Astrocyte of the hippocampus (primary cell): ENCODE results near the gene LRWD1.
"Not testable (repeated sequence)": the region's sequence is repeated elsewhere in the genome, so short reads cannot be mapped to it uniquely, and the experiment has no call there.

ENCODE experiments used
- DNase-seq: peaks from one replicate; pipeline ENCODE4 v3.0.0; 2011; ENCODE audit warnings: low read depth, low spot score

LRWD1 gene

DNA sequence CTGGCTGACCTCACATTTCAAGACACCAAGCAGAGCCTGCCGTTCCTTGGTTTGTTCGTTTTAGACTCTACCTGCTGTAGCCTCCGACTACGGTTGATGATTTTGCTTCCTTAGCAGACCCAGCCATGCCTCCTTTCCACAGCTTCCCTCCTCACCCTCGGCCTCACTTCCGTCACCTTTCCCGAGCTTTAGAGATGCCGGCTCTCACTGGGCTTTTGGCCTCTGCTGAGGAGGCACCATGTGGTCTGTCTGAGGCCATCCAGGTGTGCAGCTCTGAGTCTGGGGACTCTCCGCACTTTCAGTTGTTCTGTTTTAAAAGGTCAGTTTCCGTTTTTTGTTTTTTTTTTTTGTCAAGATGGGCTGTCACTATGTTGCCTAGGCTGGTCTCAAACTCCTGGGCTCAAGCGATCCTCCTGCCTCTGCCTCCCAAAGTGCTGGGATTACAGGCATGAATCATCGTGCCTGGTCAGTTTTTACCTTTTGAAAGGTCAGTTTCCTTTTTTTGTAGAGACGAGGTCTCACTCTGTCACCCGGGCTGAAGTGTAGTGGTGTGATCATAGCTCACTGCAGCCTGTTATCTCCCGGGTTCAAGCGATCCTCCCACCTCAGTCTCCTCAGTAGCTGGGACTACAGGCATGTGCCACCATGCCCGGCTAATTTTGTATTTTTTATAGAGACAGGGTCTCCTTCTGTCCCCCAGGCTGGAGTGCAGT lies 19.7 kb upstream of the LRWD1 start:
- no peak for DNase-seq

DNA sequence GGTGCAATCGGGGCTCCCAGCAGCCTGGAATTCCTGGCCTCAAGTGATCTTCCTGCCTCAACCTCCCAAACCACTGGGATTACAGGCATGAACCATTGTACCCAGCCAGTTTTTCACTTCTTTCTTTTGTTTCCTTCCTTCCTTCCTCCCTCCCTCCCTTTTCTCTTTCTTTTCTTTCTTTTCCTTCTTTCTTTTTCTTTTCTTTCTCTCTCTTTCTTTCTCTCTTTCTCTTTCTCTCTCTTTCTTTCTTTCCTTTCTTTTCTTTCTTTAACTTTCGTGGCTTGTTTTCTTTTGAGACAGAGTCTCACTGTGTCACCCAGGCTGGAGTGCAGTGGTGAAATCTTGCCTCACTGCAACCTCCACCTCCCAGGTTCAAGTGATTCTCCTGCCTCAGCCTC lies 19.1 kb upstream of the LRWD1 start:
- no peak for DNase-seq

DNA sequence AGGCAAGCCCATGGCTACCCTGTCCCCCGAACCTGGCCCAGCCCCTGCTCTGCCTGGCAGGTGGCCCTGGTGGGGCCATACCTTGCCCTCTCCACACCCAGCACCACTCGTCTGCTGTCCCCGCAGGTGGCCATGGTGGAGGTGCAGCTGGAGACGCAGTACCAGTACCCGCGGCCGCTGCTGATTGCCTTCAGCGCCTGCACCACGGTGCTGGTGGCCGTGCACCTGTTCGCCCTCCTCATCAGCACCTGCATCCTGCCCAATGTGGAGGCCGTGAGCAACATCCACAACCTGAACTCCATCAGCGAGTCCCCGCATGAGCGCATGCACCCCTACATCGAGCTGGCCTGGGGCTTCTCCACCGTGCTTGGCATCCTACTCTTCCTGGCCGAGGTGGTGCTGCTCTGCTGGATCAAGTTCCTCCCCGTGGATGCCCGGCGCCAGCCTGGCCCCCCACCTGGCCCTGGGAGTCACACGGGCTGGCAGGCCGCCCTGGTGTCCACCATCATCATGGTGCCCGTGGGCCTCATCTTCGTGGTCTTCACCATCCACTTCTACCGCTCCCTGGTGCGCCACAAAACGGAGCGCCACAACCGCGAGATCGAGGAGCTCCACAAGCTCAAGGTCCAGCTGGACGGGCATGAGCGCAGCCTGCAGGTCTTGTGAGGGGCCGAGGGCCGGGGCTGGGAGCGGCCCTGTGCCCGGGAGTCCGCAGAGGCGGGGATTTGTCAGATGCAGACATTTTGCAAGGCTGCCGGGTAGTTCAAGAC lies 18.2 kb upstream of the LRWD1 start:
- no peak for DNase-seq

DNA sequence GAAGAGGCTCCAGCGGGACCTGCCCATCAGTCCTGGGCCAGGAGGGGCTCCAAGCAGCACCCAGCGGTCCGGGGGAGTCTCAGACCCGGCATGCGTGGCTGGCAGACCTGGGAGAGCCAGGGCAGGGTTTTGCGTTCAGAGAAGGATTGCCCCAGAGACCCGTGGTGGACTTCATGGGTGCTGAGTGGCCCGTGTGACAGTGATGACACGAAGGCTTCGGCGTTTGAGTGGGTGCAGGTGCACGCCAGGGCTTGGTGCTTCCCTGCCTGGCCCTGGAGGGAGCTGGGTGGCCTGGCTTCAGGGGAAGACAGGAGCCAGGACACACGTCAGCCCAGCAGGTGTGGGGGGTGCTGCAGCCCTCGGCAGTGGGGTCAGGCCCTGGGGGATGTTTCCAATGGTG lies 17.5 kb upstream of the LRWD1 start:
- no peak for DNase-seq

DNA sequence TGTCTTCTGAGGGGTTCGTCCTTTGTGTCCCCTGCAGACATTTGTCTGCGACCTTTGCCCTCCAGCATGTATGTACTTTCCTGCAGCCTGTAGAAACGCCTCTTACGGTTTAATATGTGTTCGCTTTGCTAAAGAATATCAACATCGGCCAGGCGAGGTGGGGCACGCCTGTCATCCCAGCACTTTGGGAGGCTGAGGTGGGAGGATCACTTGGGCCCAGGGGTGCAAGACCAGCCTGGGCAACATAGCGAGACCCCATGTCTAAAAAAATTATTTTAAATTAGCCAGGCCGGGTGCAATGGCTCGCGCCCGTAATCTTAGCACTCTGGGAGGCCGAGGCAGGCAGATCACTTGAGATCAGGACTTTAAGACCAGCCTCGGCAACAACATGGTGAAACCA lies 15.6 kb upstream of the LRWD1 start:
- DNase-seq = no peak

DNA sequence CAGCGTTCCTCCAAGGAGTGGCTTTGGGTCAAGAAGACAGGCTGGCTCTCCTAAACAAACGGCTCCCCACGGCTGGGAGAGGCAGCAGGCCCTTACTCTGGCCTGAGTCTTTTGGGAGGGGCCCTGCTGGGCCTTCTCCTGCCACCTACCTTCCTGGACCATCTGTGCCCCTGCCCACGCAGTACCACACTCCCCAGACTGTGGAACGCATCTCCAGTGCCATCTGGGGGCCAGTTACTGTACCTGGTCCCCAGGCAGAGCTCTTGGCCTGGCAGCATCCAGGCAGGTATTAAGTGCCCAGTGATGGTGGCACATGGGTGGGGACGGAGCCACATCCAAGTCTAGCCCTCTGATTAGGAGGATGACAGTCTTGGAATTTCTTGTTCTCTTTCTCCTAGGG lies 14.5 kb upstream of the LRWD1 start:
- DNase-seq = no peak

DNA sequence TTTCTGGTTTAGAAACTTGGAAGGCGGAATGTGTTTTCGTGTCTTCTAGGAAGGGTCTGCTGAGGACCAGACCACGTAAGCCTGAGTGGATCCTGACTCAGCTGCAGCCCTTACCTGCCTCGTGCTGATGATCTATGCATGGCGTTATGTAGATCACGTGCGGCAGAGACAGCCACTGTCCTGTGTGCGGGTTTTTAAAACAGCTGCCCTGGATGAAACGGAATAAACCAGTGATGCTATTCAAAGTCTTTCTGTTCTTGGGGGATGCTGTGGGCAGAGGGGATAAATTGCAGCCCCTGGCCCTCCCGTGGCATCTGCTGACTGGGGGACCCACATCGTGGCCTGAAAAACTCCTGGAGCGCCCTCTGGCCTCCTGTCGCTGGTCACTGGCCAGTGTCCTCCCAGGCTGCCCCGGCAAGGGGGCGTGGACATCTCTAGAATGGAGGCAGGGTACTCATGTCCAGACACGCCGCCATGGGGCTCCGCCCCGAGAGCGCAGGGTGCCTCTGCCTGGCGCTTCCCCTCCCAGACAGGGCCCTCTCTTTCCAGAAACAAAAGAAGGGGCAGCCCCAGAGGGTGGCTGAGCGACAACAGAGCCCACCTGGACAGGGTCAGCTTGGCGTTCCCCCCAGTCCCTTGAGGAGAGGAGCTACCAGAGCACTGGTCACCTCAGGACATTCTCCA lies 13.3 kb upstream of the LRWD1 start:
- DNase-seq = peak; percentile 48

DNA sequence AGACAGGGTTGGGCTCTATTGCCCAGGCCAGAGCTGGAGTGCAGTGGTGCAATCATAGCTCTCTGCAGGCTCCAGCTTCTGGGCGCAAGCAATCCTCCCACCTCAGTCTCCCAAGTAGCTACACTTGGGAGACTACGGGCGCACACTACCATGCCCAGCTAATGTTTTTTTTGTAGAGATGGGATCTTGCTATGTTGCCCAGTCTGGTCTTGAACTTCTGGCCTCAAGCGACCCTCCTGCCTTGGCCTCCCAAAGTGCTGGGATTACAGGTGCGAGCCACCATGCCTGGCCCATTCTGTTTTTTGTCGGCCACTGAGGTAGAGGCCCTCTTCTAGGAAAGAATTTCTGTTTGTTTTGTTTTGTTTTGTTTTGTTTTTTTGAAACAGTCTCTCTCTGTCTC lies 12.3 kb upstream of the LRWD1 start:
- DNase-seq = no peak

DNA sequence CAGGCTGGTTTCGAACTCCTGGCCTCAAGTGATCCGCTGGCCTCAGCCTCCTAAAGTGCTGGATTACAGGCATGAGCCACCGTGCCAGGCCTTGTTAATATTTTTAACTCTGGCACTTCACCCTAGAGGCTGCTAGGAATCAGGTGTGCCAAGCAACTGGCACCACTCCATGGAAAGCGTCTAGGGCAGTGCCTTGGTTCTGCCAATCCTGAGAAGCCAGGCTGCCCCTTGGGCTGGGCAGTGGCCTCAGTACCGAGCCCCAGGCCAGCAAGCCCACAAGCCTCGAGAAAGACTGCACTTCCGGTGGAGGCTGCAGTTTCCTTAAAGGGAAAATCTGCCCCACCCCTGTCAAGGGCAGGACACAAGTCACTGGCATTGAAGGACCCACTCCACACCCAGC lies 11.5 kb upstream of the LRWD1 start:
- no peak for DNase-seq

DNA sequence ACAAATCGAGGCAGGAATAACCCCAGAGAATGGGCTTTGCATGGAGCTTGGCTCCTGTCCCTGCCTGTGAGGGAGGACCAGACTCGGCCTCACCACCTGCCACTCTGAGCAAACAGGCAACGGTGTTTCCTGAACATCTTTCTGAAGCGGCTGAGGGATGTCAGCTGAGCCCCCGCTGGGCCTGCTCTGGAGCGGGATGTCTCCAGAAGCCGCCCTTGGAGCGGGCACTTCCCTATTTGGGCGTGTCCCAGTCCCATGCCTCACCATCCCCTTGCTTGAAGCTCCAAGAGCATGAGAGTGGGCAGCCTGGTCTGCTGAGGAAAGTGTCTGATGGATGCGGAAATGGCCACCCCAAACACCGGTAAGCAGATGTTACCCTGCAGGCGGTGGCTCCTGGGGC lies 10.3 kb upstream of the LRWD1 start:
- no peak for DNase-seq

DNA sequence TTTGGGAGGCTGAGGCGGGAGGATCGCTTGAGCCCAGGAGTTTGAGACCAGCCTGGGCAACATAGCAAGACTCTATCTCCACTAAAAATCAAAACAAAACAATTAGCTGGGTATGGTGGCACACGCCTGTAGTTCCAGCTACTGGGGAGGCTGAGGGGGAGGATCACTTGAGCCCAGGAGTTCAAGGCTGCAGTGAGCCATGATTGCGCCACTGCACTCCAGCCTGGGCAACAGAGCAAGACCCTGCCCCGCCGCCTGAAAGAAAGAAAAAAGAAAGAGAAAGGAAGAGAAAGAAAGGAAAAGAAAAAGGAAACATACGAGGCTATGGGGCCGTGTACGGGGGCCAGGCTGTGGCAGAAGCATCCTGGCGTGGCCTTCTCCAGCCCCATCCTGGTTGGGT lies 9.9 kb upstream of the LRWD1 start:
- not testable (repeated sequence) for DNase-seq

DNA sequence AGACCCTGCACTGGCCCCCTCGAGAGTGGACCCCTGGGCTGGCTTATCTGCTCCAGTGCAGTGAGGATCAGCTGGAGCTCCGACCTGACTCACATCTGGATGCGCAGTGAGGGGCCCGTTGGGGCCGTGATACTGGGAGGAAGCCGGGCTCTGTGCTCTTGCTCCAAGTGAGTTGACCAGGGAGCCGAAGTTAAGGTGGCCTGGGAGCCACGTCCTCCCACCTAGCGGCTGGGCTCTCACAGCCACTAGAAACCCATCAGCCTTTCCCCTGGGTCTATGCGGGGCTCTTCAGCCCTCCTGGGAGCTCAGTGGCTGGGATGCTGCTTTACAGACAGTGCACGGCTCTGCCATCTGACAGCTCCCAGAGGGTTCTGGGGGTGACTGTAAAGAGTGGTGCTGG lies 9.2 kb upstream of the LRWD1 start:
- DNase-seq = no peak

DNA sequence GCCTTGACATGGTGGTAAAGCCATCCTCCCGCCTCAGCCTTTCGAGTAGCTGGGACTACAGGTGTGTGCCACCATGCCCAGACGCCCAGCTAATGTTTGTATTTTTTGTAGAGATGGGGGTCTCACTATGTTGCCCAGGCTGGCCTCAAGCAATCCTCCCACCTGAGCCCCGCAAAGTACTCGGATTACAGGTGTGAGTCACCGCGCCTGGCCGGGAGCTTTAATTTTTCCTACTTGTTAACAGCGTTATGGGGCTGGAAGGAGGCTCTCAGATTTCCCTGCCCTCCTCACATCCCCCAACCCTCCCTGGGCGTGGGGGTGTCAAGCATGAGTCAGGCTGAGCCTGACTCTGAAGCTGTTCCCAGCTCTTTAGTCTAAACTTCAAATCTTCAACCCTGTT lies 8.5 kb upstream of the LRWD1 start:
- DNase-seq = peak; percentile 64

DNA sequence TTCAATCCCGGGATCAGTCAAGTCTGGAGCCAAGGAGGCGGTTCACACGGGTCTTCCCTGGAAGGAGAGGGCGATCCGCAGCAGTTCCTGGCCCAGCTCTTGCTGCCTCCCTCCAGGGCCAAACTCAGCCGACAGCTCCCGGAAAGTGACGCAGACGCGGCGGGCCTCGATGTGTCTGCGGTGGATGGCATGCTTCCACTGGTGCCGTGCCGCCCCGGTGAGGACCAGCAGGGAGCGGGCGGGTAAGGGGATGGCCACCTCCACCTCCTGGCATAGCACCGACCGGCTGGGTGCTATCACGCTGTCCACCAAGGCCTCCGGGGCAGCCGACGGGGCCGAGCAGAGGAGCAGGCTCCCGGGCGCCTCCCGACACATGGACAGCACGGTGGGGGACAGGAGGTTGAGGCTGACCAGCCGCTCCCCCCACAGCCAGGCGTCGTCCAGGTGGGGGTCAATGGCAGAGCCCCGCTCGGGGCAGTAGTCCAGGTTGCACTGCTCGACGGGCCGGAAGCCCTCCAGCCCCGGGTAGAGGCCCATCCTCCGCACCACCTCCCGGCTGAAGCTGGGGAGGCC lies 7.3 kb upstream of the LRWD1 start:
- no peak for DNase-seq

DNA sequence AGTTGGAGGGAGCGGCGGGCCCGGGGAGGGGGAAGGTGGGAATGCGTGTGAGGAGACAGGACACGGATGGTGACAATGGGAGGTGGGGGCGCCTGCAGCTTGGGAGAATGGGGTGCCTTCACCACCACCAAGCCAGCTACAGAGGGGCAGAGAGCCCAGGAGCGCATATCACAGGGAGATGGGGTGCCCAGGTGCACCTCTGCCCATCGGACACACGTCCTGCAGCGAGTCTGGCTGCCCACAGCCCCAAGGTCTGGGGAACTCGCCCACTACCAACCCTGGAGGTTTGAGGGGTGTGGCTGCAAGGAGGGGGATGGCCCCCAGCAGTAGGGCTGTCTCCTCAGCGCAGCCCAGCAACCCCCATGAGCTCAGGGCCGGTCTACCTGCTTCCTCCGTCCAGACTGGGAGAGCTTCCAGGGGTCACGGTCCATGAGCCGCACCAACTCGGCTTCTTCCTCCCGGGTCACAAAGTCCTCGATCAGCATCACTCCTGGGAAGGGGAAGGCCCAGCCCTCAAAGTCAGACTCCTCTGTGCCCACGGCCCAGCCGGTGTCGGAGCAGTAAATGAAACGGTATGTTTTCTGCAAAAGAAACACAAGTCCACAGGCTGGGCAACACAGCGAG lies 5.5 kb upstream of the LRWD1 start:
- DNase-seq = no peak

DNA sequence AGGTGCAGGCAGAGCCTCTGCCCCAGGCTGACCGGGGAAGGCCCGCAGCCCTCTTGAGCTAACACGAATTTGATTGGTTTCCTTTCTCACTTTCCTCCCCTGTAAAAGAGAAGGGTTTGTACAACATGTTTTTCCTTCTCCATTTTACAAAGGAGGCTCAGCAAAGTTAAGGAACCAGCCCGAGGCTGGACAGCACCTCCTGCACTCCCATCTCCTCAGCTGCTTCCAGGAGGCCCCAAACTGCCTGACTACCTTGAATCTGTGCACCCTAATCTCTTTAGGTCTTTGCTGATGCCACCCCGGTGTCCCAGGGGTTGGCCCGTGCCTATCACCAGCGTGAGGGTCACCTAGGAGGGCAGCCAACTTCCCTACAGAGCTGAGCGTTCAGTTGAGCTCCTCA lies 4.3 kb upstream of the LRWD1 start:
- no peak for DNase-seq

DNA sequence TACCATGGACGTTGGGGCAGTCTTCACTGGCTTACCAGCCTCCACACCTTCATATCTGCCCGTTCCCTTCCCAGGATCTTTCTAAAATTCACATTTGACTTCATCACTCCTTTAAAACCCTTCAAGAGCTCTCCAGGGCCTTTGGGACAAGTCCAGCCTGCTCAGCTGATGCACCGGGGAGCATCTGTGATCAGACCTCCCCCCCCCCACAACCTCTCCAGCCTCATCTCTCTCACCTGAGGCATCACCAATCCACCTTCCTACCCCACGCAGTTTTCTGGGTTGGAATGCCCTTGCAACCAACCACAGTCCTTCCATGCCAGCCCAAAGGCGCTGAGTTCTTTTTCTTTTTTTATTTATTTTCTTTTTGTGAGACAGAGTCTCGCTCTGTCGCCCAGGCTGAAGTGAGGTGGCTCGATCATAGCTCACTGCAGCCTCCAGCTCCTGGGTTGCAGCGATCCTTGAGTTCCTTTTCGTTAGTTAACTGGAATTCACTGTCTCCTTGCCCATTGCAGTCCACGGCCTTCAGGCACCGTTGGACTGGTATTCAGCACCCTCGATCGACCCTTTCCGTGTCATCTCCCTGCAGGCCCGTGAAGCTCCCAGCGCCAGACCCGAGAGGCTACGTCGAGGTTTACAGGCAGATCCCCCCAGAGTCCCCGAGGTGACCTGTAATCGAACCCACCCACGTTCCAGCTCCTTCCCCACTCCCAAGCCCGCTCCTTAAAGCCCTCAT lies 775 bp upstream of the LRWD1 start:
- peak; percentile 33 for DNase-seq

DNA sequence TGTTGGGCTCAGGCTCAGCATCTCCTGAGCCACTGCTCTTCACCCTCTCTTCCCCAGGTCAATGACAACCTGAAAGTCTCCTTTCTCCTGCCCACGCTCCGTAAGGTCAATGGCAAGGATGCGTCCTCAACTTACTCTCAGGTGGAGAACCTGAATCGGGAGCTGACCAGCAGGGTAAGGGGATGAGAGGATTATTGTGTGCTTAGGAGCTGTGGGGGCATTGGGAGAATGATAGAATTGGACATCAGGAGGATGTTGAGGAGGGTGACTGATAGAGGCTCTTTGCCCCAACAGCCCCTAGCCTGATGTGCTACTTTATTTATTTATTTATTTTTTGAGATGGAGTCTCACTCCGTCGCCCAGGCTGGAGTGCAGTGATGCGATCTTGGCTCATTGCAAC lies 1.3 kb downstream of the LRWD1 start:
- no peak for DNase-seq

DNA sequence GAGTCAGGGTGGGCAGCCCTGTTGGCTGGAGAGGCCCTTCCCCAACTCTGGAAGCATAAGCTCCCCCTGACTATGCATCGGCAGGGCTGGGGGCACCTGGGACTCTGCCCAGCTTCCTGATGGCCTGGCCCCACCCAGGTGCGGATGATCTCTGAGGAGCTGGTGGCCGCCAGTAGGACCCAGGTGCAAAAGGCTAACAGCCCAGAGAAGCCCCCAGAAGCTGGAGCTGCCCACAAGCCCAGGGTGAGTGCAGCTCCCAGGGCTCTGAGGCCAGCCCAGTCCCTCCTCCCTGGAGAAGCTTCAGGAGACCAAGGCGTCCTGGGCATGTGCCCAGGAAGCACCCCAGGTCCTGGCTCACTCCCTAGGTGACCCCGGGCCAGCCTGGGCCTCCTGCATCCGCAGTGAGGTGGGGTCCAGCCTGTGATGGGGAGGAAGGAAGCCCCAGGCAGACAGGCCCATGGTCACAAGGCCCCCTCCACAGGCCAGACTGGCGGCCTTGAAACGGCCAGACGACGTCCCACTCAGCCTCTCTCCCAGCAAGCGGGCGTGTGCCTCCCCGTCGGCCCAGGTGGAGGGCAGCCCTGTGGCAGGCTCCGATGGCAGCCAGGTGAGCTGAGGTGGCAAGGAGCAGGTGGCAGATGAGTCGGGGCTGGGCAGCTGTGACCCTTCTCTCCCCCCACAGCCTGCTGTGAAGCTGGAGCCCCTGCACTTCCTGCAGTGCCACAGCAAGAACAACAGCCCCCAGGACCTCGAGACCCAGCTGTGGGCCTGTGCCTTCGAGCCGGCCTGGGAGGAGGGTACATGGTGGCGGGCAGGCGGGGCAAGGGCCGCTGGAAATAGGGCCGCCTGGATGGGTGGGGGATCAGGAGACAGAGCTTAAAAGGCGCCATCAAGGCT lies 3.0 kb downstream of the LRWD1 start:
- DNase-seq = no peak
